Urothelium cell line (cell line): Measurements from ENCODE around the gene FHOD3.
A peak's percentile ranks its signal among the peaks of the same experiment; 100 is the strongest.

ENCODE experiments used
- DNase-seq: peaks from one replicate; pipeline ENCODE4 v3.0.0; 2011; ENCODE audit warnings: low spot score, mixed read lengths
- FAIRE-seq: peaks from 2 replicates; lab custom pipeline; 2011; peaks lifted over from hg19 to GRCh38; lab: Jason Lieb, UNC

The FHOD3 gene

DNA sequence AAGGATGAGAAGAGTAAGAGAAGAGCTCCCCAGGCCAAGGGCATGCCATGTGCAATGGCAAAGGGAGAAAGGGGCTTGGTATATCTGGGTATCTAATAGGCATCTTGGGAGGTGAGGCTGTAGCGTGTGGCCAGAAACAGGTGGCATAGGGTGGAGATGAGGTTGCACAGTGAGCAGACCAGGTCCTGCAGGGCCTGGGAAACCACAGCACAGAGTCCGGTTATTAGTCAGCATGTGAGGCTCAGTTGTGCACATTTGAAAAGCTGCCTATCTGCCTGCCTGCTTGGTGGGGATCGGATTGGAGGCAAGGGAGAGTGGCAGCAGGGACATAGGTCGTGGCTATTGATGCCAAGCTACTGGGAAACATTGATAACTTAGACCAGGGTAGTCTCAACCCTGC lies 340.7 kb downstream of the FHOD3 start:
- no peak for DNase-seq
- no peak for FAIRE-seq

DNA sequence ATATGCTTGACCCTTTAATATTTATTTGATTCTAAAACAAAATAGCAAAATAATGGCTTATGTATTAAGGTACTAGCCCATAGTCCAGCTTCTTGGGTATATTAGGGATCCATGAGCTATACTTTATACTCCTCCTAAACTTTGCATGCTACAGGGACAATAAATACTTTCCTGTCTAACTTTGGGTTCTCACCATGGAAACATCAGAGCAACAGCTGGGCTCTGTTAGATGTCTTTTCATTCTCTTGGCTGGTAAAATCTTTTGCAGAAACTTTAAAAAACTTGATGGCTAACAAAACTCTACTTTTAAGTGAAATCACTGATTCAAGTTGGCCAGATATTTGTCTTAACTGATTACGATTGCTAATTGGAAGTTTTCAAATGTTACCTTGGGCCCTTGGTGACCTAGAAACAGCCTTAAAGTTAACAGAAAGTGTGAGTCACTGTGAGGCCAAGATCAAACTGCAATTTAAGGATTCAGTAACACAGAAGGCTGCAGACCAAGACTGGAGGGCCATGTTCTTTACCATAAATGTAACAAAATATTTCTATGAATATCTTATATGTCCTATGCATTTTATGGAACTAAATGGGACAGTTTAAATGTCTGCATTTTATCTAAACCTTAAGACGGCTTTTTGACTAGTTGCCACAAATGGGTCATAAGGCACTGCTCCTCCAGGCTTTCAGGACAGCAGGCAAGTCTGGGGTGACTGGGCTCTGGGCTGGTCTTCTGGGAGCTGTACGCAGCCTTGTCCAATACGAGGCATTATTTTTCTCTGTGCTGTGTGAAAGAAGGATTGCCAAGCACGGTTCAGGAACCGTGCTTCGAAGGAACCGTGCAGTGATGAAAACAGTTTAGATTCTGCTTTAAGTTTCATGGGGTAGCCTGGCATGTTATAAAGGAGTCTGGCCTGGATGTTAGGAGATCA lies 342.8 kb downstream of the FHOD3 start:
- FAIRE-seq = no peak
- DNase-seq = no peak

DNA sequence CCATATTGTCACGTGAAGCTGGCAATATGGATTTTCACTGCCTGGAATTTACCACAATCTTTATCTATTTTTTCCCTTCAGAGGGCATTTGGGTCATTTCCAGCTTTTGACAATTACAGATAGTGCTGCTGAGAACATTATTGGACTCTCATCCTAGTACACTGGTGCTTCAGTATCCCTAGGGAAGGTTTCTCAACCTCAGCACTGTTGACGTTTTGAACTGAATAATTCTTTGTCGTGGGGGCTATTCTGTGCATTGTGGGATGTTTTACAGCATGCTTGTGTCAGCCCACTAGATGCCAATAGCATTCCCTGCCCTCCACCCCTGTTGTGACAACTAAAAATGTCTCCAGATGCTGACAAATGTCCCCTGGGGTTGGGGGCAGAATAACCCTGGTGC lies 345.5 kb downstream of the FHOD3 start:
- FAIRE-seq = no peak
- no peak for DNase-seq

DNA sequence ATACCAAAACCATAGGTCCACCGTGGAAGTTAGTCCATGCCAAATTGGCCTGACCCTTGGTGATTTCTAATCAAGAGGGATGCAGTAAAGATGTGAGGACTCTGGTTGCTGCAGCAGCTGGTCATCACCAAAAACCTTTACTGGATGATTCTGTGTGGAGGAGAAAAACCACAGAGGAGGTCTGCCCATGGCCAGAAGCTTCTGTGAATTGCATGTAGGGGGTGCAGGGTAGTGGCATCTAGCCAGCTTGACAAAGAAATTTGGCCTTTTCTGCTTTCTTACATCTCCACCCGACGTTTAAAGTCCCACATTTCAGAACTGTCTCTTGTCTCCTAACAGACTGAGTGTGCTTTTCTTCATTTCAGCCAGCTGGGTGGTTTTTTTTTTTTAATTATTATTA lies 351.3 kb downstream of the FHOD3 start:
- FAIRE-seq (no peak), DNase-seq (no peak)

DNA sequence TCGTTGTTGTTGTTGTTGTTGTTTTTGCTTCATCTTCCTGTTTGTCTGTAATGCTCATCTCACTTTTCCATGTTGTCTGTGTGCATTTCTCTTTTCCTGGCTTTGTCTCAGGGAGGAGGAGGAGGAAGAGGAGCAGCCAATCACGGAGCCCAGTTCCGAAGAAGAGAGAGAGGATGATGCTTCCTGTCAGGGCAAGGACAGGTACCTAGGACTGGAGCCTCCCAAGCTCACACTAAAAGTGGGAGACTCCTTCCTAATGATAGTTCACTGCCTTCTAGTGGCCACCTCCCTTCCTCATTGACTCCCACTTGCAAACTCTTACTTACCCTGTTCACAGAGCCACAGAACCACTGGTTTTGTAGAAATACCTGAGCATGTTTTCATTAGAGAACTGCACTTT lies 351.7 kb downstream of the FHOD3 start:
- DNase-seq (no peak), FAIRE-seq (no peak)

DNA sequence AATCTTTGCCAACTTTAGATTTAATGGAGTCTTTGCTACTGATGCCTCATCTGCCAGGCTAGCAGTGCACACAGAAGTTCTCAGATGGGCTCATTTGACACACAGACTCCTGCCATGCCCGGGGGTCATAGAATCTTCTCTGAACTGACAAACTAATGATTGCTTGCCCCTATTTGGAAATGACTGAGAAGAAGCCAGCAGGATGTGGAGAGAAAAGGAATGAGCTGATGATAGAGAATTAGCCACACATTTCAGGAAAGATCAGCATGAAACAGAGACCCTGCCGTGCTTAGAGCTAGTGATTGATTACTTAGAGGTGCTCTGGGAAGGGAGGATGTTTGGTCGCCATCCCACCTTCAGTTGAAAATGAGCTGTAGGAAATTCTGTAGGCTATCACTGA lies 352.8 kb downstream of the FHOD3 start:
- no peak for FAIRE-seq
- no peak for DNase-seq

DNA sequence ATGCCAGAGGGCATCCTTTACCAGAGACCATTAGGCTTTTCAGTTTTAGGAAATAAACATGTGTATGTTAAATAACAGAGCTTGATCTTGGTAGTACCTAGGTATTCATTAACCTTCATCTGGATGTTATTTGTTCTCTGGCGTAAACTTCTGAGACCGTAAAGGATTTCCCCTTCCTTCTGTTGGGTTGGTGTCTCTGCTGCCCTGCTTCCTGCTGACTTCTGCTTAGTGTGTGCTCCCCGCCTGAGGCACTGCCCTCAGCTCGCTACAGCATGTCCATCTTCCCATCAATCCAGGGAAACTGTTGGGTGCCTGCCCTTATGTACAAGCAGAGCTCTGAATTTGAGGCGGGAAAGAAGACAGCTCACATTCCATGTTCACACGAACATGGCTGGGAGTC lies 353.4 kb downstream of the FHOD3 start:
- DNase-seq = no peak
- FAIRE-seq = no peak

DNA sequence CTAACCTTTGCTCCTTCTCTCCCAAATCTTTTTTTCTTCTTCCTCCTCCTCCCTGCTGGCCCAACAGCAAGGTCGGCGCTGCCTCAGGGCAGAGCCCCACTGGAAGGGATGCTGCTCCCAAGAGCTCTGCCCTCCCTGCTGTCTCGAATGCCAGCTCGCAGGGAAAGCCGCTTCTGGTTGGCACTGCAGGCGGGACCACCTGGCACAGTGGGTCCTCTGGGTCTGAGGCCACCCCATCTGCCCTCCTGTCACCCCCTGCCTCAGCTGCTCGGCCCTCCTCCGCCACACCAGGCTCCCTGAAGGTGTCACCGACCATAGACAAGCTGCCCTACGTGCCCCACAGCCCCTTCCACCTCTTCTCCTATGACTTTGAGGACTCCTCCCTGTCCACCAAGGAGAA lies 355.0 kb downstream of the FHOD3 start:
- no peak for FAIRE-seq
- DNase-seq = no peak

DNA sequence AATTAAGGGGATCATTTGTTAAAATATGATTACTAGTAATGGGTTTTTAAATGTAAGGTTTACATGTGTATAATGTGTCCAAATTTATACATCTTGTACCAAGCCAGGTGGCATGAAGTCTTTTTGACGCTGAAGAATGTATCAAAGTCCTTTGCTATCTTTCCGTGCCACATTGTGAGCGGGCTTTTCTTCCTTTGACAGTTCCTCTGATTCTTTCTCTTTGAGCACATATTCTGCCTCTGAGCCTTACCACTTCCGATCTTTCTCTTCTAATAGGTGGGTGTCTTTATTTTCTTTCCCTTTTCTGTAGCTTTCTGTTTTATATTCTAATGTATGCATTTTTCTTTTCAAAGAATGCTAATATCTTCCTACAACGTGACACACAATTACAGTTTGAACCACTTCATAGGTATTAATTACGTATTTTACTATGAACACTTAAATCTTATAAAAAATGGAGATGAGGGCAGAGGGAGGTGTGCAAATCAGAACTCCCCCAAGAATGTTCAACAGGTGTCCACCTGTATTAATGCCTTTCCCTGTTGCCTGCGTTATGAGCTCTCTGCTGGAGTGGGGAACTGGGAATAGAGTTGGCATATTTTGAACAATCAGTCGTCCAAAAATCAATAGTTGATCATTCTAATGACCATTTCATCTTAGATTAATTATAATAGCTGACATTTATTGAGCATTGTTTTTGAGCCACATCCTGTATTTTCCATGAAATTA lies 355.8 kb downstream of the FHOD3 start:
- DNase-seq (no peak), FAIRE-seq (no peak)

DNA sequence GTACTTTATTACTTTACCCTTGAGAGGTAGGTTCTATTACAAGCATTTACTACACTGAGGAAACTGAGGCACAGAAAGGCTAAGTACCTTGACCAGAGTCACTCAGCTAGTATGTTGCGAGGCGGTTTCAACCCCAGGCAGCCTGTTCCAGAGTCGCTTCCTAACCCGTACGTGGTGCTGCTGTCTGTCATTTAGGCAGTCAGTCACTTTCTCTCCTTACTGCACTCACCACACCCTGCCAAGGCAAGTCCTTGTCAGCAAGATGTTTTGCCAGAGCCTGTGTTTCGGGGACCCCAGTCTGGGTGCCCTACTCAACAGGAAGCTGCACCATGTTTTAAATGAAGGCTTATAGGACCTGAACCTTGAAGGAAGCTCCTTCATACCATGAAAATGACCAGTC lies 356.4 kb downstream of the FHOD3 start:
- no peak for DNase-seq
- no peak for FAIRE-seq

DNA sequence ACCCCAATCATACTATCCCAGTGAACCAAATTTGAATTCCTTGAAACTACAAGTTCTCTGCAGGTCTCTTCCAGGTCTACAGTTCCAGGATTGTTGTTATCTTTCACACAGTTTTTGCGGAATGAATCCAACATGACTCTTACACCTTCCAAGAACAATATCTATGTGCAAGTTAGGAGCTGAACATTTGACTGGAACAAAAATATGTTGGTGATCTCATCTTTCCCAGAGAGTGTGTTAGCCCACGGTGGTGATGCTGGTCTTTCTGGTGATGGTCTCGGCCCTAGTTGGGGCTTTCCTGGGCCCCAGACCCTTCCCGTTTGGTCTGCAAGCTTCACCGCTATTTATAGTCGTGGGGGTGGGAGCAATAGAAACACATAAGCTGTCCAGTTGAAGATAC lies 357.6 kb downstream of the FHOD3 start:
- DNase-seq (no peak), FAIRE-seq (no peak)

DNA sequence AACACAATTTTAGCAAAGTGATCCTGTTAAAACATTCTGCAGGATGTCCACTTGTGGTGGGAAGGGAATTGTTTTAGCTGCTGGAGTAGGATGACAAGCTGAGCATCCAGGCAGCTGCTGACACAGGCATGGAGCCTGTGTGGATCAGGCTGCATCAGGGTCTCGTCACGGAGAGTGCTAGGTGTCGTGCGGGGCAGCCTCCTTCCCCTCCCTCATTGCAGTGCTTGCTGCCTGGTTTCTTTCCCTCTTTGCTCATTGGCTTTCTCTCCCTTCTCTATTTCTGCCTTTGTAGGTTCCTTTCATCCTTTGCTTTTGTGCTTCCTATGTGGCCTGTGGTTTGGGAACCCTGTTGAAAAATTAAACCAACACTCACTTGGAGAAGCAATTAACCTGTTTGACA lies 358.4 kb downstream of the FHOD3 start:
- FAIRE-seq = no peak
- no peak for DNase-seq

DNA sequence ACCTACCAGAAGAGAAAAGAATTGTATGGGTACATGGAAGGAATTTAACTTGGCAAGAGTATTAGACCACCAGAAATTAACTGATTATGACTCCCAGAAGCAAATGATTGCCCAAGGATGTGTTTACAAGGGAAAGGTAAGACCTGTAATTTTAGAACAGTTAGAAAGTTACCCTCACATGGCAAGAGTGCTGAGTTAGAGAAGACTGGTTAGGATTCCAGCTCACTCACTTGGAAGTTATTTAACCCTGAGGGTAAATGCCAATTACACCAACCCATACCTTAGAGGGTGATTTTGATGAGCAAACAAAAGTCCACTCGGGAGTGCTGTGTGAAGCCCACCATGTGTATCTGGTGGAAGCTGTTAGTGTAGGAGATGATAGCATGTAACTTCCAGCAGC lies 361.1 kb downstream of the FHOD3 start:
- no peak for FAIRE-seq

DNA sequence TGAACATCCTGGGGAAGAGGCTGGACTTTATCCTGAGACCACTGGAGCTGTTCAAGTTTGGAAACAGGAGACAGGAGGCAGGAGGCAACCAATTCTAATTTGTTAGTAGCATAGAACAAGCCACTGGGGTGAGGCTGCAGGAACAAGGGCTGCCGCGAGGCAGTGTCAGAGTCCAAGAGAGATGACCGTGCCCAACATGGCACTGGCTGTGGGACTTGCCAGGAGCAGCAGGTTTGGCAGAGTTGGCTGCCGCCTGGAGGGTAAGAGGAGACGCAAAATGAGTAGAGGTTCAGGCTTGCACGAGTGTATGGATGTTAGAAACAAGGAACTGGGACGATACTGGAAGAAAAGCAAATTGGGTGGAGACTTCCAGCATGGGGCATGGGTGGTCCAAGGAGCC lies 362.8 kb downstream of the FHOD3 start:
- FAIRE-seq = no peak

More for the DNA sequence above, 361.1 kb downstream of the FHOD3 start:
- no peak for DNase-seq

DNA sequence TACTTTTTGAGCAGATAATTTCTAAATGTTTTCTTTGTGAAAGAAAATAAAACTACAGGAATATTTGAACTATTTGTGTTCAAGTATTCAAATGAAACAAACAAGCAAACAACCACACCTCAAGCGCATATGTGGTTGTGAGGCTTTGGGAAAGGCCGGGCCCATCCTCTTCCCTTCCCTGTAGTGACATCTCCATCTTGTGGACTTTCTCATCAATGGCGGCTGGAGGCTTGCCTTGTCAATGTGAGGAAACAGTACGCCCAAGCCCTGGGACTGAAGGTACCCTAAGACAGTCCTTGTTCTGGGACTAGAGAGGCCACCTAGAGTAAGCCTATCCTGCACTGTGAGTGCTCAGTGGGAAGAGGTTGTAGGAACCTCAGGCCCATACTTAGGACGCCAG lies 364.5 kb downstream of the FHOD3 start:
- no peak for FAIRE-seq
- DNase-seq = no peak

More for the DNA sequence above, 362.8 kb downstream of the FHOD3 start:
- DNase-seq = no peak

DNA sequence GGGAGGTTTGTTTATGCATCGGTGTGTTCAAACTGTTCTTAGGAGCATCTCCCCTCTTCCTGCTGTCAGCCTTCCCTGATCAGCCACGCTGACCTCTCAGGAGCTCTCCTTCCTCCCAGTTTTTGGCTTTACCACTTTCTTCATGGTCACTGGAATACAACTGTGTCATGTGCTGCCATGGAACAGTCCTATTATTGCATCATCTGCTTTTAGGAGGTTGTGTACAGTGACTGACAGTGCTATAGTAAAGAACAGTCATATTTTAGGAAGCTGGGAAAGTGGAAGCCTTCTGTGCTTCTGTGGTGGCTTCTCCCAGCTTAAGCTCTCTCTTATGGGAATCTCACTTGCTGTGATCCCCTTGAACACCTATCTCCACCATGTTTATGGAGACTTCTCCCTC lies 365.8 kb downstream of the FHOD3 start:
- FAIRE-seq = no peak
- DNase-seq = no peak

DNA sequence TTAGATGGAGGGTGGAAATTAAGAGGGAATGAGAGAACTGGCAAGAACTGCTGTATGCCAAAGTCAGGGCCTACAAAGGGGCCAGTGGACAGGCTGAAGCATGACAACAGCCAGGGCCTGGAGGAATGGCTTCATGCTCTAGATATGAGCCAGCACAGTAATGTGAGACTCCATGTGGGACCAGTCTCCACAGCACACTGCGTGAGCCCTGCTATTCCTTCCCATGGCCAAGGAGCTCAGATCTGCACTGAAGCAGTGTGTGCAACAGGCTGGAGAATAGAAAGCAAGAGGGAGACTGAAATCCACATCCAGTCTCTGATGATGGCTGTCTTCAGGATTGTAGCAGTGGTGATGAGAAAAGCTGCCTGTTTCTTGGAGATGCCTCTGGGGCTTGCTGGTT lies 368.4 kb downstream of the FHOD3 start:
- DNase-seq = no peak
- FAIRE-seq = no peak

DNA sequence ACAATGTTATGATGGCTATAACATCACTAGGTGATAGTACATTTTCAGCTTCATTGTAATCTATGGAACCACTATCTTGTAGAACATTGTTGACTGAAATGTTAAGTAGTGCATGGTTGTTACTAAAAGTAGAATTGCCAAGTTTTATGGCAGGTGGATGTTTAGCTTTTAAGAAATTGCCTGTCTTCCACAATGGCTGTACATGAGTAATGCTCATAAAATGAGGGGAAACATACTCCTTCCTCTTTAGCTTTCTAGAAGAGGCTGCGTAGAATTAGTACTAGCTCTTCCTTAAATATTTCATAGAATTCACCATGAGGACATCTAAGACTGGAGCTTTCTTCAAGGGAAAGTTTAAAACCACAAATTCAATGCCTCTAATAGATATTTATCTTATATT lies 370.3 kb downstream of the FHOD3 start:
- DNase-seq (no peak), FAIRE-seq (no peak)

DNA sequence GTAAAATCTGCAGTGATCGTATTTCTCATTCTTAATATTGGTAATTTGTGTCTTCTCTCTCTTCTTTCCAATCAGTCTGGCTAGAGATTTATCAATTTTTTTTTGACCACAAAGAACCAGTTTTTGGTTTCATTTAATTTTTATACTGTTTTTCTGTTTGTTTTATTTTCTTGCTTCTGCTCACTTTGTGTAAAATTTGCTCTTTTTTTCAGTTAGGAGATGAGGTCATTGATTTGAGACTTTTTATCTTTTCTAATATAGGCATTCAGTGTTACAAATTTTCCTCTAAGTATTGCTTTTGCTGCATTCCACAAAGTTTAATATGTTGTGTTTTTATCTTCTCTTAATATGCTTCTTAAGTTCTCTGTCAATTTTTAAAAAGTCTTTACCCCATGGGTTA lies 370.8 kb downstream of the FHOD3 start:
- no peak for DNase-seq
- no peak for FAIRE-seq

DNA sequence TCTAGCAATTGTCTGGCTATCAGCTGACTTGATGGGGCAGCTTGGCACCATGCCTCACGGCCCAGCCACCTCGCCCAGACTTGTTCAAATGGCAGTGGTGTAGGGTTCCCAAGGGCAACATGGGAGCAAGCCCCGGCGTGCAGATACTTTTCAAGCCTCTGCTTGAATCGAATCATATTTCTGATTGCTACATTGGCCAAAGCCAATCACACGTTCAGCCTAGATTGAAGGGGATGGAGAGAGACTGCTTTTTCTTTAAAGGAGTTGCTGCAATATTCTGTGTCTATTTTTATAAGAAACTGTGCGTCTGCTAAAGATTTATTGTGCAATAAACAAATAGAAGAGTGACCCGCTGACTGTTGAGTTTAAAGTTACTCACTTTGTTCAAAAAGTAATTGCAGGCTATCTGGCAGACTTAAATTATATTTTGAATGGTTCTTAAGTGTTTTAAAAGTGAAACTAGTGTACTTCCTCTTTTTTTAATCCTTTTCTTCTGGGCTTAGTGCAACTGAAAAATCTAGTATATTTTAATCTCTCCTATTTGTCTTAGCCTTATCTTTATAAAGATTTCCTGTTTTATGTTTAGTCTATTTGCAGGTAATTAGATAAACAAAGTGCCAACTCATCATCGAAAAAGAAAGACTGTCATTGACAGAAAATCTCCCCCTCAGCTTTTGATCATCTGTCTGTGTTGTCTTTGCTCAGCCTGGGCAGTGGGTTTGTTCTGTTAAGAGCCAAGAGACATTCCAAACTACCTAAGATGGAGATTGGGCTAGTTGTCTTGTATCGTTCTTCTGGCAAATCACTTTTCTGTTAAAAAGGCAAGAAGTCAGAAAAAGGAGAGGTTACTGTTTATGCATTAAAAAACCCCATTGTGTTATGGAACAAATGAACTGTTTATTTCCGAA lies 375.2 kb downstream of the FHOD3 start:
- DNase-seq (peak; percentile 10), FAIRE-seq (no peak)

DNA sequence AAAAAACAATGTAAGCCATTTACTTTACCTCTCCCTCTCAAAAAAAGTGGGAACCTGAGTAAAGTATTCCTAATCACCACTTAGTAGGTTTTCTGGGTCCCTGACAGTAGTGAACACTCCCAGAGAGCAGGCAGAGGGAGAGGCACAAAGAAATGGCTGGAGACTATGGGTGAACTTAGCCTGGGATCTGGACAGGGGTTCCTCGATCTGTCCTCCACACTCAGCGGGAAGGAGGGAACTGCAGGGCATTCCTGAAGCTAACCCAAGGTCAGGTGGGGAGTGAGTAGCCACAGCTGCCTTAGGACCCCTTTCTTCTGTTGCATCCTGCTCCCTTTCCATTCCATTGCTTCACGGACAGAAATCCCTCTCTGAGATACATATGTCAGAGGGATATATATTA lies 375.9 kb downstream of the FHOD3 start:
- DNase-seq = no peak
- FAIRE-seq = no peak
